Epithelial cell of esophagus (primary cell): ENCODE data around the gene PRPH.
"Not testable (repeated sequence)": the region's sequence is repeated elsewhere in the genome, so short reads cannot be mapped to it uniquely, and the experiment has no call there.

ENCODE experiments used
- DNase-seq: peaks from one replicate; pipeline ENCODE4 v3.0.0; 2010; ENCODE audit warnings: low read depth
- H3K4me3 ChIP-seq: 2 replicates; pipeline ENCODE4 v1.5.1; 2011; ENCODE audit warnings: mild to moderate bottlenecking, low read length, control low read depth
- TF ChIP-seq, protein P1 (sequence below): IDR thresholded peaks from 2 replicates; pipeline ENCODE4 v1.5.1; 2011; ENCODE audit warnings: low read depth, mild to moderate bottlenecking, low read length, control low read depth, inconsistent platforms; ENCODE audit not compliant: insufficient read depth; ENCODE audit errors: missing control alignments

PRPH gene

DNA sequence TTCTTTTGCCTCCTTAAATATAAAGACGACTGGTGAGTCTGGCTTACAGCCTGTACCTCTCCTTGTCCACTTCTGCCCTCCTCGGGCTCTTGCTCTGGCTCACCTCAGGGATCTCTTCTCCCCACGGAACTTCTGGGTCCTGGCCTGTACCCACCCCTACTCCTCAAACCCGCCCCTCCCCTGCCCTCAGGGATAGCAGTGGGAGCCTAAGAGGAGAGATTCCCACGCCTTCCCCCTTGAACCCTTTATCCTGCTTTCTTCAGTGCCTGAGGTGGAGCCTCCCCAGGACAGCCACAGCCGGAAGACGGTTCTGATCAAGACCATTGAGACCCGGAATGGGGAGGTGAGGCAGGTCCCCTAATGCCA lies 2.7 kb downstream of the PRPH start:
- no peak for DNase-seq
- no peak overlapping the region for H3K4me3 ChIP-seq
- TF ChIP-seq, protein P1, sequence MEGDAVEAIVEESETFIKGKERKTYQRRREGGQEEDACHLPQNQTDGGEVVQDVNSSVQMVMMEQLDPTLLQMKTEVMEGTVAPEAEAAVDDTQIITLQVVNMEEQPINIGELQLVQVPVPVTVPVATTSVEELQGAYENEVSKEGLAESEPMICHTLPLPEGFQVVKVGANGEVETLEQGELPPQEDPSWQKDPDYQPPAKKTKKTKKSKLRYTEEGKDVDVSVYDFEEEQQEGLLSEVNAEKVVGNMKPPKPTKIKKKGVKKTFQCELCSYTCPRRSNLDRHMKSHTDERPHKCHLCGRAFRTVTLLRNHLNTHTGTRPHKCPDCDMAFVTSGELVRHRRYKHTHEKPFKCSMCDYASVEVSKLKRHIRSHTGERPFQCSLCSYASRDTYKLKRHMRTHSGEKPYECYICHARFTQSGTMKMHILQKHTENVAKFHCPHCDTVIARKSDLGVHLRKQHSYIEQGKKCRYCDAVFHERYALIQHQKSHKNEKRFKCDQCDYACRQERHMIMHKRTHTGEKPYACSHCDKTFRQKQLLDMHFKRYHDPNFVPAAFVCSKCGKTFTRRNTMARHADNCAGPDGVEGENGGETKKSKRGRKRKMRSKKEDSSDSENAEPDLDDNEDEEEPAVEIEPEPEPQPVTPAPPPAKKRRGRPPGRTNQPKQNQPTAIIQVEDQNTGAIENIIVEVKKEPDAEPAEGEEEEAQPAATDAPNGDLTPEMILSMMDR, result no peak

DNA sequence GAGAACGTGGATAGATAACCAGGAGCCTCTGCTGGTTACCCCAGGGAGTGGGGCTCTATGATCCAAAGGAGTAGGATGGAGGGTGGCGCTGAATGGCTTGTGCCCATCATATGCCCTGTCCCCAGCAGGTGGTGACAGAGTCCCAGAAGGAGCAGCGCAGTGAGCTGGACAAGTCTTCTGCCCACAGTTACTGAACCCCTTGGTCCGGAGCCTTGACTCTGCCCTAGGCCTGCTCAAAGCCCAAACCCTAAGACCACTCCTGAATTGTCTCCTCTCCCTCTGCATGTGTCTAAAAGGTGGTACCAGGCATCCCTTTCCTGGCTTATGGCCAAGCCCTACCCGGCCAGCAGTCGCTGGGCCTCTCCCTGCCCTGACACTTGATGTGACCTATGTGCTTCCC lies 3.2 kb downstream of the PRPH start:
- TF ChIP-seq, protein P1, result no peak
- no peak for DNase-seq
- no peak overlapping the region for H3K4me3 ChIP-seq

DNA sequence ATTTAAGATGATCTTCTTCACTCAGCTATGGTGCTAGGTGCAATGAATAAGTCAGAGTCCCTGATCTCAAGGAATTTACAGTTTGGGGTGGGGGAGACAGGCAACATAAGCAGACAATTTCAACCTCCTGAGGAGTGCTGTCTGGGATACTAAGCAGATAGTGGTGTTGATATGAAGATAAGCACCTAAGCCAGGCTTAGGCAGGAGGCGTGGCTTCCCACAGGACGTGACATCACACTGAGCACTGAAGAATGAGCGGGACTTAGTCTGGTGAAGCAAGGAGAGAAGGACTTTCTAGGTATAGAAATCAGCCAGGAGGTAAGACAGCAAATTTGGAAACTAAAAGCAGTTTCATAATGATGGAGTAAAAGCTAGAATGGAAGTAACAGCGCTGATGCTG lies 6.8 kb downstream of the PRPH start:
- DNase-seq, result no peak
- TF ChIP-seq, protein P1, result no peak

DNA sequence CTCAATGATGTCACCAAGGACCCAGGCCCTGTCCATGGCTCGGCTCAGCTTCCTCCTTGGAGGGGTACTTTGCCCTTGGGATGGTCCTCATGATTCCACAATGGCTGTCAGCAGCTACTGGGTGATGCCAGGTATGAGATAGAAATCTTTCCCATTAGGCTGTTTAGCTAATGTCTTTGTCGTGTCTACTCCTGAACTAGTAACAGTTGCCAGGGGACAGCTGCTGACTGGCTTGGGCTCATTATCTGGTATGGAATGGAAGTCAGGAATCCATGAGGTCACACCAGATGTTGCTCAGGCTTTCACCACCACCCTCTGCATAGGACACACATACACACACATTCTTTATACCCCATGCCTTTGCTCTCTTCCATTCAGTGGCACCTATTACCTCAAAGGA lies 9.2 kb downstream of the PRPH start:
- TF ChIP-seq, protein P1, result no peak
- no peak overlapping the region for H3K4me3 ChIP-seq
- no peak for DNase-seq

More for the DNA sequence above, 6.8 kb downstream of the PRPH start:
- no peak overlapping the region for H3K4me3 ChIP-seq

DNA sequence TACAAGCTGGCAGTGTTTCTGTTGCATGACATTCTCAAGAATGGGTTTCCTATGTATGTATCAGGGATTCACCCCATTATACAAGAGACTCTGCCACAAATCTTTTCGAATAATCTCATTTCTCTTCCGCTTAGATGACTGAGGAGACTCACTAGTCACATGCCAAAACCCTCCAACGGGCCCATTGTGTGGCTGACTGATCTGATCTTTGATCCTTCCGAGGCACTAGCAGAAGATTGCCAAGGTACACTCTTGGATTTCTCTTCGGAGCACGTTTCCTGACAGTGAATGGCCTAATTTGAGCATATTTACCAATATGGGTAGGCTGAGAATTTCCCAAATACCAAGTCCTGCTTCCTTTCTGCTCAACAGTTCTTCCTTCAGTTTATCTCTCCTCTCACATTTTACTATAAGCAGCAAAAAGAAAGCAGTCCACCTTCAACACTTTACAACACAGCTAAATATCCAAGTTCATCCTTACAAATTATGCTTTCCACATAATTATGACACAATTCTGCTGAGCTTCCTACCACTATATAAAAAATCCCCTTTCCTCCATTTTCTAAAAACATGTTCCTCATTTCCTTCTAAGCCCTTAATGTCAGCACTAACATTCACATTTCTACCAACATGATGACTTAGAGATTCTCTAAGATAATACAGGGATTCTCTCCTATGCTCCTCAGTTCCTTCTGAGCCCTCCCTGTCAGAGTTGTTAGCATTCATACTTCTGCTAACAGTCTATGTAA lies 11.0 kb downstream of the PRPH start:
- no peak for DNase-seq
- no peak overlapping the region for H3K4me3 ChIP-seq
- TF ChIP-seq, protein P1, result no peak

DNA sequence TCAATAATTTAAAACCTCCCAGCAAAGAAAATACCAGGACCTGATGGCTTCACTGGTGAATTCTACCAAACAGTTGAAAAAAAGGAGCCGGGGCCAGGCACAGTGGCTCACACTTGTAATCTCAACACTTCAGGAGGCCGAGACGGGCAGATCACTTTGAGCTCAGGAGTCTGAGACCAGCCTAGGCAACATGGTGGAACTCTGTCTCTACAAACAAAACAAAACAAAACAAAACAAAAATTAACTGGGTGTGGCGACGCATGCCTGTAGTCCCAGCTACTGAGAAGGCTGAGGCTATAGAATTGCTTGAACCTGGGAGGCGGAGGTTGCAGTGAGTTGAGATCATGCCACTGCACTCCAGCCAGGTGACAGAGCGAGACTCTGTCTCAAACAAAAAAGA lies 14.4 kb downstream of the PRPH start:
- H3K4me3 ChIP-seq, result no peak overlapping the region
- no peak for DNase-seq
- TF ChIP-seq, protein P1, result no peak

DNA sequence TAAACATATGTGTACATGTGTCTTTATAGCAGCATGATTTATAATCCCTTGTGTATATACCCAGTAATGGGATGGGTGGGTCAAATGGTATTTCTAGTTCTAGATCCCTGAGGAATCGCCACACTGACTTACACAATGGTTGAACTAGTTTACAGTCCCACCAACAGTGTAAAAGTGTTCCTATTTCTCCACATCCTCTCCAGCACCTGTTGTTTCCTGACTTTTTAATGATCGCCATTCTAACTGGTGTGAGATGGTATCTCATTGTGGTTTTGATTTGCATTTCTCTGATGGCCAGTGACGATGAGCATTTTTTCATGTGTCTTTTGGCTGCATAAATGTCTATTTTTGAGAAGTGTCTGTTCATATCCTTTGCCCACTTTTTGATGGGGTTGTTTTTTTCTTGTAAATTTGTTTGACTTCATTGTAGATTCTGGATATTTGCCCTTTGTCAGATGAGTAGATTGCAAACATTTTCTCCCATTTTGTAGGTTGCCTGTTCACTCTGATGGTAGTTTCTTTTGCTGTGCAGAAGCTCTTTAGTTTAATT lies 15.6 kb downstream of the PRPH start:
- not testable (repeated sequence) for DNase-seq

More for the DNA sequence above, 15.6 kb downstream of the PRPH start:
- not testable (repeated sequence) for H3K4me3 ChIP-seq
